Daoy (cell line): Measurements from ENCODE around the gene TBL1X. TPM values are rescaled to one million over a fixed set of nuclear protein-coding genes. Genes with fewer than 3 reads are reported as not detected.
A peak's percentile ranks its signal among the peaks of the same experiment; 100 is the strongest.

Experiments
- DNase-seq: peaks from one replicate; pipeline ENCODE4 v3.0.0-alpha.2; 2015; ENCODE audit warnings: low read depth
- total RNA-seq: library from RNA; depleted of rRNA; stranded (reverse); fragments of >200 nt; shearing (Covaris generic); gene quantifications from 2 replicates; pipeline ENCODE4 v1.2.3, GENCODE V29; 2014

TBL1X gene
- total RNA-seq, 1 experiment from 2014 or later: 7.9 TPM

- DNase-seq: no peak
These were observed 203.7 kb downstream of the TBL1X start for GRCh38 chrX:9668537-9668936.

GRCh38 chrX:9670136-9670814 lies 205.4 kb downstream of the TBL1X start:
- DNase-seq: peak; percentile 11

- no peak for DNase-seq
These were observed 207.1 kb downstream of the TBL1X start for GRCh38 chrX:9671998-9672397.

- DNase-seq: no peak
These were observed 211.4 kb downstream of the TBL1X start for GRCh38 chrX:9676306-9676705.

- DNase-seq: no peak
These were observed 211.9 kb downstream of the TBL1X start for GRCh38 chrX:9676738-9677097.

- DNase-seq: no peak
These were observed 212.4 kb downstream of the TBL1X start for GRCh38 chrX:9677098-9677739.

- no peak for DNase-seq
These were observed 213.5 kb downstream of the TBL1X start for GRCh38 chrX:9678215-9678965.

- DNase-seq: no peak
These were observed 216.2 kb downstream of the TBL1X start for GRCh38 chrX:9681011-9681410.

- no peak for DNase-seq
These were observed 216.6 kb downstream of the TBL1X start for GRCh38 chrX:9681422-9681821.

GRCh38 chrX:9682456-9682855 lies 217.6 kb downstream of the TBL1X start:
- DNase-seq: no peak

- DNase-seq: no peak
These were observed 218.0 kb downstream of the TBL1X start for GRCh38 chrX:9682861-9683260.

- DNase-seq: no peak
These were observed 218.5 kb downstream of the TBL1X start for GRCh38 chrX:9683350-9683749.

GRCh38 chrX:9687899-9688298 lies 223.0 kb downstream of the TBL1X start:
- no peak for DNase-seq

- DNase-seq: no peak
These were observed 224.0 kb downstream of the TBL1X start for GRCh38 chrX:9688833-9689232.

GRCh38 chrX:9690046-9690445 lies 225.2 kb downstream of the TBL1X start:
- DNase-seq: no peak

- DNase-seq: no peak
These were observed 228.6 kb downstream of the TBL1X start for GRCh38 chrX:9693307-9694001.

GRCh38 chrX:9698576-9698975 lies 233.7 kb downstream of the TBL1X start:
- no peak for DNase-seq

- DNase-seq: no peak
These were observed 235.7 kb downstream of the TBL1X start for GRCh38 chrX:9700555-9700954.

- DNase-seq: no peak
These were observed 236.9 kb downstream of the TBL1X start for GRCh38 chrX:9701790-9702189.

- no peak for DNase-seq
These were observed 238.5 kb downstream of the TBL1X start for GRCh38 chrX:9703406-9703805.

- no peak for DNase-seq
These were observed 240.1 kb downstream of the TBL1X start for GRCh38 chrX:9704876-9705465.

- no peak for DNase-seq
These were observed 241.6 kb downstream of the TBL1X start for GRCh38 chrX:9706421-9706820.
